ENCODE data around the gene GCNT1.
A peak's percentile ranks its signal among the peaks of the same experiment; 100 is the strongest.
"Not testable (repeated sequence)": the region's sequence is repeated elsewhere in the genome, so short reads cannot be mapped to it uniquely, and the experiment has no call there.

GCNT1 gene

GRCh38 chr9:76441551-76442322 is 17.2 kb upstream of the GCNT1 start:
- DNase-seq (ENCODE audit: insufficient read length, low spot score) = no peak
- no peak for FAIRE-seq

GRCh38 chr9:76443887-76444286 is 15.1 kb upstream of the GCNT1 start:
- FAIRE-seq (no peak), DNase-seq (ENCODE audit: insufficient read length, low spot score) (no peak)

- FAIRE-seq (no peak), DNase-seq (ENCODE audit: insufficient read length, low spot score) (no peak)
Measured at GRCh38 chr9:76444322-76444929, 14.6 kb upstream of the GCNT1 start.

- no peak for DNase-seq (ENCODE audit: insufficient read length, low spot score)
- no peak for FAIRE-seq
Measured at GRCh38 chr9:76445976-76446375, 13.0 kb upstream of the GCNT1 start.

GRCh38 chr9:76448501-76448900 is 10.5 kb upstream of the GCNT1 start:
- FAIRE-seq = no peak

GRCh38 chr9:76451234-76451633 is 7.7 kb upstream of the GCNT1 start:
- DNase-seq (ENCODE audit: insufficient read length, low spot score) = no peak

More at GRCh38 chr9:76448501-76448900, 10.5 kb upstream of the GCNT1 start:
- no peak for DNase-seq (ENCODE audit: insufficient read length, low spot score)

GRCh38 chr9:76452839-76453238 is 6.1 kb upstream of the GCNT1 start:
- FAIRE-seq = no peak
- DNase-seq (ENCODE audit: insufficient read length, low spot score) = no peak

More at GRCh38 chr9:76451234-76451633, 7.7 kb upstream of the GCNT1 start:
- no peak for FAIRE-seq

- DNase-seq (ENCODE audit: insufficient read length, low spot score) (no peak), FAIRE-seq (no peak)
Measured at GRCh38 chr9:76453785-76454184, 5.2 kb upstream of the GCNT1 start.

GRCh38 chr9:76454311-76454710 is 4.7 kb upstream of the GCNT1 start:
- DNase-seq (ENCODE audit: insufficient read length, low spot score) (no peak), FAIRE-seq (no peak)

GRCh38 chr9:76456202-76456926 is 2.6 kb upstream of the GCNT1 start:
- peak; percentile 27 for DNase-seq (ENCODE audit: insufficient read length, low spot score)
- no peak for FAIRE-seq

GRCh38 chr9:76459694-76460635 is 983 bp downstream of the GCNT1 start:
- FAIRE-seq = no peak

GRCh38 chr9:76462126-76462525 is 3.1 kb downstream of the GCNT1 start:
- DNase-seq (ENCODE audit: insufficient read length, low spot score) (no peak), FAIRE-seq (no peak)

More at GRCh38 chr9:76459694-76460635, 983 bp downstream of the GCNT1 start:
- DNase-seq (ENCODE audit: insufficient read length, low spot score) = peak; percentile 36

- FAIRE-seq (no peak), DNase-seq (ENCODE audit: insufficient read length, low spot score) (no peak)
Measured at GRCh38 chr9:76463211-76463610, 4.2 kb downstream of the GCNT1 start.

- no peak for FAIRE-seq
- DNase-seq (ENCODE audit: insufficient read length, low spot score) = no peak
Measured at GRCh38 chr9:76464706-76465105, 5.7 kb downstream of the GCNT1 start.

GRCh38 chr9:76465442-76466298 is 6.7 kb downstream of the GCNT1 start:
- DNase-seq (ENCODE audit: insufficient read length, low spot score) (no peak), FAIRE-seq (no peak)

GRCh38 chr9:76466299-76466605 is 7.3 kb downstream of the GCNT1 start:
- FAIRE-seq = no peak

GRCh38 chr9:76474419-76474818 is 15.4 kb downstream of the GCNT1 start:
- no peak for DNase-seq (ENCODE audit: insufficient read length, low spot score)
- FAIRE-seq = no peak

More at GRCh38 chr9:76466299-76466605, 7.3 kb downstream of the GCNT1 start:
- no peak for DNase-seq (ENCODE audit: insufficient read length, low spot score)

GRCh38 chr9:76475686-76476085 is 16.7 kb downstream of the GCNT1 start:
- FAIRE-seq (no peak), DNase-seq (ENCODE audit: insufficient read length, low spot score) (no peak)

GRCh38 chr9:76477818-76478217 is 18.8 kb downstream of the GCNT1 start:
- FAIRE-seq; DNase-seq (ENCODE audit: insufficient read length, low spot score): not testable (repeated sequence)

- FAIRE-seq (no peak), DNase-seq (ENCODE audit: insufficient read length, low spot score) (no peak)
Measured at GRCh38 chr9:76478226-76478625, 19.2 kb downstream of the GCNT1 start.

Measured in HTR-8/SVneo (cell line).